Inferior parietal cortex (tissue), 1 donor: ENCODE results near the gene TNRC6C.

Experiments
- DNase-seq: peaks from one replicate; pipeline ENCODE4 v3.0.0-alpha.2; 2016; ENCODE audit errors: extremely low spot score

TNRC6C gene

DNA sequence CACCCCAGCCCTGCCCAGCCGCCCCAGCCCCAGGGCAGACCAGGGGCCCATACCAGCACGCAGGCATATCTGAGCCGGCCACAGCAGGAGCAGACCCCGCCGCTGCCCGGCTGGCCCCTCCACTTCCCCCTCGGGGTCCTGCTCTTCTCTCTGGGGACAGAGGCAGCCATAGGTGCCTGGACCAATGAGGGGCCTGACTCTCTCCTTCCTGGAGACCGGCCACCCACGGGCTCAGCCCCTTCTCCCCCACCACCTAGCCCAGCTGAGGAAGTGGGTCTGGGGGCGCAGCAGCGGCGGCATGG is 166.3 kb downstream of the TNRC6C start:
- DNase-seq = no peak

DNA sequence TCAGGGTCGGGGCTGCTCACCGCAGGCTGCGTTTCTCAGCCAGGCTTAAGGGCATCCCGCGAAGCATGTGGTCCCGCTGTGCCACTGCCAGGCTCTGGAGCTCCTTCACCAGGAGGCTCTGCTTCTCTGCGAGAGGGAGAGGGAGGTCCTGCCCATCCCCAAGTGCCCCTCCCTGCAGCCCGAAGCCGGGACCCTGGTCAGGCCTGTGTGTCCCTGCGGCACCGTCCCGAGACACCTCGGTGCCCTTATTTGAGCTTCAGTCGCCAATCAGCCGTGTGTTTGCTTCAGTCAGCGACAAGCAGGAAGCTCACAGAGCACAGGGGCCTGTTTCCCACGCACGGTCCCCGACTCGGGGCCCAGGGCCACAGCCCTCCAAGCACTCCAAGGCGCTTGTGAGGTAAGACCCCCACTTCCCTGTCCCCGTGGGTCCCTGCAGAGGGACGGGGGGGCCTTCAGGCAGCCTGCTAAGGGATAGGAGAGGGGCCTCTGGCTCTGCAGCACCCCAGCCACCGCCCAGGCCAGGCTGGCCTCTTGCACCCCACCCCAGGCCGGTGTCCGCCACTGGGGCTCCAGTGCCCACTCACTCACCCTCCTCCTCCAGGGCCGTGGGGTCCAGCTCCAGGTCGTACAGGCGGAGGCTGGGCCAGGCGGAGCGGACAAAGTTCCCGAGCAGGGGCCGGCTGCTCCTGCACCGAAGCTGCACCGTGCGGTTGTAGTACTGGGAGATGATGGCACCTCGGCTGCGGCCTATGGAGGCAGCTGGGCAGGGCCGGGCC is 166.8 kb downstream of the TNRC6C start:
- no peak for DNase-seq

DNA sequence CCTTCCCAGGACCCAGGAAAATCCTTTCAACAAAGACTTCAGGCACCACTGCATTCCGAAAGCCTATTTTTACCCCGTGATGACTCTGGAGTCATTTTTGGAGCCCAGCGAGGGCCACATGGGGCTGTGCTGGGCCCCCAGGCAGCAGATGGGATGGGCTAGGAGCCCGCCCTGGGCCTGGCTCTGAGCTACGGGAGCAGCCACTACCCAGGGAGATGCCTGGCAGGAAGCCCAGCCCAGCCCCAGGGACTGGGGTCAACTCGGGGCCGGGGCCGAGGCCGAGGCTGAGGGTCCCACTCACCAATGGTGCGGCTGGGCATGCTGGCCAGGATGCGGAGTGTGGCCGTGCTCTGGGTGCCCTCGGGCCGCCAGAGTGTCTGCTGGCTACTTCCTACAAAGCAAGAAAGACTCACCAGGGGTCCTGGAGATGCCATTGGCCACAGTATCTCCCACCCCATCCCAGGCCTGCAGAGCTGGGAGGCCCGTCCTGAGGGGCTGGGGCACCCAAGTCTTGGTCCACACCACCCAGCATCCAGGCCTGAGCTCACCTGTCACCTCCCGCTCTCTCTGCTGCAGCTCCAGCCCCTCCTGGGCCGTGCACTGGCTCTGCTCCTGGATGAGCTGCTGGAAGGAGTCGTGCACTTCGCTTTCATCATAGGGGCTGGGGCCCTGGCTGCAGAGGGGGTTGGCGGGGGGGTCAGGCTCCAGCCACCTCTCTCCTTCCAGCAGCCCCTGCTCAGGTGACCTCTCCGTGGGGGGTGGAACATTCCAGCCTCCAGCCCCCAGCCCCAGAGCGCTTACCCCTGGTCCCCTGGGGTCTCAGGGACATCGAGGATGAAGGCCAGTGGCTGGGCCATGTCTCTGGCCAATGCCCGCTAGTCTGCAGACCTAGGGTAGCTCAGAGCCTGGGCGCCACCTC is 167.7 kb downstream of the TNRC6C start:
- DNase-seq = no peak

DNA sequence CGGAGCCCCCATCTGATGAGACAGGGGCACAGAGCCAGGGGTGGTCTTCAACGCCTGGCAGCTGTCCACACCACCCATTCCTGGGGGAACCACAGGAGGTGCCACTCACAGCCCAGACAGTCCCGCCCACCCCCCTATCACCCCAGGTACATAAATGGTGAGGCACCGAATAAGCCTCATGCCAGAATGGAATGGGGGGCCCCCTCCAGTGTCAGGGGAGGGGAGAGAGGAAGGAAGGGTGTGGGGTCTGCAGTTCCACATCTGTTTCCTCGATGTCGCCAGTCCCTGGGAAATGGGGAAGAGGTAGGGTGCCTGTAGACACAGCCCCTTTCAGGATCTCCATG is 168.4 kb downstream of the TNRC6C start:
- DNase-seq = no peak

DNA sequence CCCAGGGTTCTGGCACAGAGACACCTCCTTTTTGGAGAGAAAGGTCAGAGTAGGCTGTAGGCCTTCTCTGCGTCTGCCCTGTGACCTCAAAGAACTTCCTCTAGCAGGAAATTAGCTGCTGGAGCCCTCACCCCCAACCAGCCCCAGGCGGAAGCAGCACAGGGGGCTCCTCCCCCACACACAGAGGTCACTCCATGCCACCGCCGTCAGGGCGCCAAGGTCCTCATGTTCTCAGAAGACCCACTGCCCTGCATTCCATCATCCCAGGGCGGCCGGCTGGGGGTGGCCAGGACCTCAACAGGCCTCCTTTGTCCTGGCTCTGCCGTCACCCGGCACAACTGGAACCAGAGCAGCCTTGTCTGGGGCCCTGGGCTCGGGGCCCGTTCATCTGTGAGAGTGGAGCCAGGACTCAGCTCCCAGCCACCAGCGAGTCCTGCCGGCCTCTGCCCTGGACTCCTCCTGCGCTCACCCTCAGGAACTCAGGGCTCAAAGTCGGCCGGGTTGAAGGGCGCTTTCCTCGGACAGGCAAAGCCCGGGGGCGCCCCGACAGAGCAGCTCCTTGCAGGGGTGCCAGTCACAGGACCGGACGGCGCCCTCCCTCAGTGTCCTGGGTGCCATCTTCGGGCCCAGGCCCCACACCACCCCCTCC is 168.9 kb downstream of the TNRC6C start:
- DNase-seq = peak; percentile 75

DNA sequence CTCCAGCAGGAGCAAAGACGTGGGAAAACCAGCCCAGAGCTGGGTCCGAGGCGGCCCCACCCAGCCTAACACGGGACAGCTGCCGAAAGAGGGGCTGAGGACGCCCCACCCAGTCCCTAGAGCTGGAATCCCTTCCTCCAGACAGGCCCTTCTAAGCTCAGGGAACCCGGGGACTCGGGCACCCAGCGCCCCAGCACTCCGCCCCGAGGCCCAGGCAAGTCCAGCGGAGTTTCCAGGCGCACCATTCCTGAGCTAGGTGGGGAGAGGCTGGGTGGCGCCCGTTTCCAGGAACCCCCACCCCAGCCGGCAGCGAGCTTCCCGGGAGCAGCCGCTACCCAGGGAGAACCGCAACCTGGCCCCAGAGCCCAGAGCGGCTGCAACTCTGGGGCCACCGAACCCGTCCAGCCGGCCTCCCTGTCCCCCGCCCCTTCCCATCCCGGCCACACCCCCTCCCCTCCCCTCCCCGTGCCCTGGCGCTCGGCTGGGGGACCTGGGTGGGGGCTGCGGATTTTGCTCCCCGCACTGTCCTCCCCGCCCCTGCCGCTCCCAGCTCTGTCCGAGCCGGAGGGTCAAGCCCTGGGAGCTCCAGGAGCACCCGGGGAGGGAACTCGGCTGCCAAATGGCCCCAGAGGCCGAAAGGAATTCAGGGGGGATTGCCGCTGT is 169.5 kb downstream of the TNRC6C start:
- DNase-seq = no peak

DNA sequence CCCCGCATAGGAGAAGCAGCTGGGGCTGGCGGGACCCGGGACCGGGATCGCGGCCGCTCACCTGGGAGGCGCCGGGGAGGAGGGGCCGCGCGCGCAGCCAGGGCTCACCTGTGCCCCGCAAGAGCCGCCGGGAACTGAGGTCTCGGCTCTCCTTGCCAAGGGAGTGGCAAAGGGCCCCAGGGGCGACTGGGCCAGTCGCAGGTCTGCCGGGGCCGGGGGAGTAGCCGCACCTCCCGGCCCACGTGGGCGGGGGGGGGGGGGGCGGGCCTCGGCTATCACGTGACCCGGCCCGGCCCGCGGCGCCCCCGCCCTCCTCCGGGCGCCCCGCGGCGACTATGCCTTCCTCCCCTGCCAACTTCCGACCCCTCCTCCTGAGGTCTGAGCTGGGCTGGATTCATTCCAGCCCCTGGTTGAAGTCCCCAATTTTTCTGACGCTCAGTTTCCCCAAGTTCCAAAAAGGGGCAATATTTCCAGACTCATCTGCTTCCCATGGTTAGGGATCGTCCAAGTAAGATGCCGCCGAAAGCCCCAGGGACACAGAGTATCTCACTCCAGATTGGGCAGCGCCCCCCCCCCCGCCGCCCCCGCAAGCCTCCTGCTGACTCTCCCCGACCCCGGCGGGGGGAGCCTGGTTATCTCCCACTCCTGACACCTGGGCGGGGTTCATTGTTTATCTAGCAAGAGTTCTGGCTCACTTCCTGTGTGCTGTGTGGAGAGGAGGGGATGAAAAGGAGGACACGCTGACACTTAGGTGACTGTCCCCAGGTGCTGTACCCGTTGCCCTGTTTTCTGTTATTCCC is 170.2 kb downstream of the TNRC6C start, which contains the start of gene TMC6:
Gene TMC6 (minus strand): TSS at position 205 of the 800 bp plus-strand sequence. CDS start 1,923 bp downstream, outside the sequence.
- DNase-seq = no peak

DNA sequence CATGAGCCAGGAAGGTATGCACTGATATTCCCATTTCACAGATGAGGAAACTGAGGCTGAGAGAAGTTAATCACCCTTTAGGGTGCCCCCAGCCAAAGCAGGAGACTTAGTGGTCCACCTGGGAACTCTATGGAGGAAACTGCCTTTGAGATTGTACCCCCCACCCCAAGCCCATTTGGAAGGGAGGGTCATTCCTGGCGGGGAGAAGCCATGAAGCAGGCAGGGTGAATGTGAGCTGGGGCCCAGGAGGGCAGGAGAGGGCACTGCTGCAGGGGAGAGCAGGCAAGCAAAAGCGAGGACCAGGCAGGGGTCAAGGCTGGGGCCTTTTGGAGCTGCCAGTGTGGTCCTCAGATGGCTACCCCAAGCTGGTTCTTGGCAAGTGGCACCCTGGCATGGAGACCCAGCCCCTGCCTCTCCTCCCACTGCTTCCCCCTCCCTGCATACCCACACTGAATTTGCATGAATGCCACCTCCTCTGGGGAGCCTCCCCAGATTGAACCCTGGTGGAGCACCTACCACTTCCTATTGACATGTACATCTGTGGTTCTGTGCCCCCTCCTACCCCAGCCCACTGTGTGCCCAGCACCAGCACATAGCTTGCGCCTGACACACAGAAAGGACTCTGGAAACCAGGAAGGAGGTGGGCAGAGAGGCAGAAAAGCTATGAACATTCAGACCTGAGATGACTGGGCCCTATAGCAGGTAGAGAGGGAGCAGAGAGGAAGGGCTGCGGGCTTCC is 171.0 kb downstream of the TNRC6C start:
- DNase-seq = no peak

DNA sequence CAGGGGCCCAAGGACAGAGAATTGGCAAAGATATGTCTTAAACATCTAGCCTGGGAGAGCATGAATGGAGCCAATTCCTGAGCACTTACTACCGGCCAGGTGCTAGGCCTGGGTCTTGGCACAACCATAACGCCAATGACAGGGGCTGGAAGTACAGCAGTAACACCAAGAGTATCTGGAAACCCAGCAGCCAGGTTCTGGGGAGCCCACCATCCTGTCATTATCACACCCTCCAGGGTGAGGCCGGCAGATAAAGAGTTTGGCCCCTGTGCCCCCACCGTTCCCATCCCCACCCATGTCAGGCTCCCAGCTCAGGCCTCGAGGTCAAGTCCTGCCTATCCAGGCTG is 171.6 kb downstream of the TNRC6C start:
- DNase-seq = no peak

DNA sequence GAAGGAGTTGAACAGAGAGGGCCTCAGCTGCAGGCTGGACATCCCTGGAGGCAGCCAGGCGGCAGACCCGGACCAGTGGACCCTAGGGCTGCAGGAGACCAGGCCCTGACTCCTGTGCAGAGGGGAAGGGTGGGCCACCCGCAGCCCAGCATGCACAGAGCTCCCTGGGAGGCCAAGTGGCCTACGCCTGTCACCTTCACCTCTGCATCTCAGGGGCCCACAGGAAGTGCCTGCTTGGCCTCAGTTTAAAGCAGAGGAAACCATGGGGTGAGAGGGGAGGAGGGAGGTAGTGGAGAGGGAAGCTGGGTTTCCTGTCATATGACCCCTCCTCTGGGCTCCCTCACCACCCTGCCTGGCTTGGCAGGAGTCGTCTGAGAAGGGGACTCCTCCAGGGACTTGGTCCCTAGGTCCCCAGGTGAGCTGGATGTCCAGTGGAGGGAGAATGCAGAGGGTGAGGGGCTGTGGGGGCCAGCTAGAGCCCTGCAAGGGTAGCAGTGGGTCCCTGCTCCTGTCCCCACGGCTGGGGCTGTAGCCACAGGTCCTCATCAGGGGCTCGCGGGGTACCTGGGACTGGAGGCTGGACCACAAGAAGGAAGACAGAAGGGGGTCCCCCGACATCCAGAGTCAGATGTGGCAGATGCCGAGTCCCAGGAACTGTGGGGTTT is 172.1 kb downstream of the TNRC6C start, which contains the start of gene TMC8:
Gene TMC8 (plus strand): TSS at position 335 of the 665 bp plus-strand sequence. CDS start 818 bp downstream, outside the sequence.
- no peak for DNase-seq

DNA sequence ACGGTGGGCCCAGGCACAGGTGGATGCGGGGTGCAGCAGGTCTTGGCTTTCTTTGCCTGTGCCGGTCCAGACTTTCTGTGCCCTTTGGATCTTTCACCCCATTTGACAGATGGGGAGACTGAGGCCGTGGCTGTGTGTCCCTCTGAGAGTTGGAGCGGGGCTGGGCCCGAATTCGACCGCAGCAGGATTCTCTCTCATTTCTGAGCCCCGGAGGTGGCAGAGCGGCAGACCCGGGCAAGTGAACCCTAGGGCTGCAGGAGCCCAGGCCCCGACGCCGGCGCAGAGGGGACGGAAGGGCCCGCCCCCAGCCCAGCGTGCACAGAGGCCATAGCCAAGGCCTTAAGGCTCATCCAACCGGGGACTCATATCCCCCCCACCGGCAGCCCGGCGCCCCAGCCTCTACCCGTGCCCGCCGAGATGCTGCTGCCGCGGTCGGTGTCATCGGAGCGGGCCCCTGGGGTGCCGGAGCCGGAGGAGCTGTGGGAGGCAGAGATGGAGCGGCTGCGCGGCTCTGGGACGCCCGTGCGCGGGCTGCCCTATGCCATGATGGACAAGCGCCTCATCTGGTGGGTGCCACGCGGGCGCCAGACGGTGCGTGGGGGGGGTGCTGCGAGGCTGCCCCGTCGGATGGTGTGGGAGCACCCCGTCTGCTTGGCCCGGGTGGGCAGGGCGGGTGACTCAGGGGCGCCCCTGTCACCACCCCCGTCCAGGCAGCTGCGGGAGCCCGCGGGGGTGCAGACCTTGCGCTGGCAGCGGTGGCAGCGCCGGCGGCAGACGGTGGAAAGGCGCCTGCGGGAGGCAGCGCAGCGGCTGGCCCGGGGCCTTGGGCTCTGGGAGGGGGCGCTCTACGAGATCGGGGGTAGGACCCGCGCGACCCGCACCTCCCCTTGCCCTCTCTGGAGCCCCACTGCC is 172.9 kb downstream of the TNRC6C start:
- DNase-seq = no peak

DNA sequence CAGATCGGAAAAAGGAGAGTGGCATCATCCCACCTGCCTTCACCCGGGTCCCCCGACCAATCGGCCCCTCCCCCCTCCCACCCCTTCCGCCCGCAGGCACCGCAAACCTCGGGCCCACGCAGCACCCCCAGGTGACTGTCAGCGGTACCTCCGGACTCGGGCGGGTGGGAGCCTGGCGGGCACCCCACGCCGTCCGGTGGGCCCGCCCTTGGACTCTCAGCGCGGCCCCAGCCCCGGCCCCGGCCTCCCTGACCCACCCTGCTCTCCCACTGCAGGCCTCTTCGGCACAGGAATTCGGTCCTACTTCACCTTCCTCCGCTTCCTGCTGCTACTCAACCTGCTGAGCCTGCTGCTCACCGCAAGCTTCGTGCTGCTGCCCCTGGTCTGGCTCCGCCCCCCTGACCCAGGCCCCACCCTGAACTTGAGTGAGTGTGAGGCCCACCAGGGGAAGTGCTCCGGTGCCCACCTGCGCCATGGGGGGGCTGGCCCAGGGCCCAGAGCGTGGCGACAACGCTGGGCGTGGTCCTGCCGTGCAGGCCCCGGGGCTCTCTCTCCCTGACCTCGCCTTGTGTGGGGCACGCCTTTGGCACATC is 173.7 kb downstream of the TNRC6C start:
- DNase-seq = no peak

DNA sequence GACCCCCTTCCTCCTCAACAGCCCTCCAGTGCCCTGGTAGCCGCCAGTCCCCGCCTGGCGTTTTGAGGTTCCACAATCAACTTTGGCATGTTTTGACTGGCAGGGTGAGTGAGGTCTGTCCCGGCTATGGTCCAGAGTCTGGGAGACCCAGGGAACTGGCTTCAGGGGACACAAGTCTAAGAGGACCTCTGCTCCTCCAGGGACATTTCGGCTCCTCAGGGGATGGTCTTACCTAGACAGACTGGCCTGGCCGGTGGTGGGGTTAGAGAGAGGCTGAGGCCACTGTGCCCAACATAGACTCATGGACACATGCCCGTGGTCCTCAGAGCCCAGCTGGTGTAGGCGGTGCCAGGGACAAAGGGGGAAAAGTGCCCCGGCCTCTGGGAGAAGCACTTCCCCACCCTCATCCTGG is 174.3 kb downstream of the TNRC6C start:
- DNase-seq = no peak

DNA sequence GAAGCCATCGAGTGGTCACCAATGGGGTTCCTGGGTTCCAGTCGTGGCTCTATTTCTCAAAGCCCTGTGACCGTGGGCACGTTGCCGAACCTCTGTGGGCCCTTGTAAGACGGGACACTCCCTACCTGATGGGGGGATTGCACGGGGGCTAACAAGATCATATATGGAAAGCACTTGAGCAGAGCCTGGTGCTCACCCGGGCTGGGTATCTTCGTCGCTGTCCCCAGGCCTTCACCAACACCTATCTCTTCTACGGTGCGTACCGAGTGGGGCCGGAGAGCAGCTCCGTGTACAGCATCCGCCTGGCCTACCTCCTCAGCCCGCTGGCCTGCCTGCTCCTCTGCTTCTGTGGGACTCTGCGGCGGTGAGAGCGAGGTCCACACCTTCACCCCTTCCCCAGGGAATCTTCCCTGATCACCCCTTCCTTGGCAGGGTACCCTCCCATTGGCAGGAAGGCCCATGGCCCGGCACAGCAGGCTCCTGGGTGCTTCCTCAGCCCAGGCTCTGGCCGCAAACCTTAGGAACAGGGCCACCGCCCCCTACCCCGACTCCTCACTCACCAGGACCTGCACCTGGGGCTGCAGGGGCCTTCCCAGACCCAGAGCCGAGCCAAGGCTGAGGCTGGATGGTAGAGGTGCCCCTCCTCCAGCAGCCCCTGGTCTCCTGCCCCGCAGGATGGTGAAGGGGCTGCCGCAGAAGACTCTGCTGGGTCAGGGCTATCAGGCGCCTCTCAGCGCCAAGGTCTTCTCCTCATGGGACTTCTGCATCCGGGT is 174.9 kb downstream of the TNRC6C start:
- DNase-seq = no peak

DNA sequence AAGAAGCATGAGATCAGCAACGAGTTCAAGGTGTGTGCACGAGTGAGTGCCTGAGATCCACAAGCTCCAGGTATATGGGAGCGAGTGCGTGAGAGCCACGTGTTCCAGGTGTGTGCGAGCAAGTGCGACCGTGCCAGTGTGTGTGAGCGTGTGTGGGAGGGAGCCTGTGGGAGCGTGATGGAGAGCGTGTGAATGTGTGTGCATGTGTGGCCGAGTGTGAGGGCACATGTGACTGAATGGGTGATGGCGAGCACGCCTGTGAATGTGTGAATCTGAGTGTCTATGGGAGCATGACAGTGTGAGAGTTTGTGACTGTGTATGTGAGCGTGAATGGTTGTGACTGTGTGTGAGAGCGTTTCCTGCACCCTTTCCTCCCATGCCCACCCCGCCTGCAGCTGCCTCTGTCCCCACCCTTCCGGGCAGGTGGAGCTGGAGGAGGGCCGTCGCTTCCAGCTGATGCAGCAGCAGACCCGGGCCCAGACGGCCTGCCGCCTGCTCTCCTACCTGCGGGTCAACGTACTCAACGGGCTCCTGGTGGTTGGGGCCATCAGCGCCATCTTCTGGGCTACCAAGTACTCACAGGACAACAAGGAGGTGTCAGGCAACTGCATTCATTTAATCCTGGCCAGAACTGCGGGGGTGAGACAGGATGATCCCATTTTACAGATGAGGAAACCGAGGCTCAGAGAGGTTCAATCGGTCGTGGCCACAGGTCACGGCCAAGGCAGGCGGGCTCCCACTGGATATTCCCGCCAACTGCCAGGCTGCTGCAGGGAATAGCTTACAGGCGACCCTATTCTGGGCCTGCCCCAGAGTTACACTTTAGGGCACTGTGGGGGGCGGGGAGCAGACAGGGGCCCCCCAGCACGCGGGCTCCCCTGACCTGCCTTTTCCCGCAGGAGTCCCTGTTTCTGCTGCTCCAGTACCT is 175.7 kb downstream of the TNRC6C start:
- DNase-seq = no peak

DNA sequence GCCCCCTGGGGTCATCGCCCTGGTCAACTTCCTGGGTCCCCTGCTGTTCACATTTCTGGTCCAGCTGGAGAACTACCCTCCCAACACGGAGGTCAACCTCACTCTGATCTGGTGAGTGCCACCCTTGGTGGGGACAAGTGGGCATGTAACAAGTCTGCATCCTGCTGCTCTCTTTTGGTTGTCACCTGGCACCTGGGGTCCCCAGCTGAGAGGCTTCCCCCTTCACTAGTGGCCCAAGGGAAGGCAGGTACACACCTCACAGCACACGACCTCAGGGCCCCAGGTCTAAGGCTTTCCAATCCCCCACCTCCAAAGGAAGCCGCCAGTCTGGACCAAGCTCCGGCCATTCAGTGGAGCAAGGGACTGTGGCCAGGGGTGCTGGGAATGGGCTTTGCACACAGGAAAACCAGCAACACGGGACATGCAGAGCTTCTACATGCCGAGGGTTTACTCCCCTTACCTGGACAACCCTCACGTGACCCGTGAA is 176.4 kb downstream of the TNRC6C start:
- no peak for DNase-seq
